ENCODE results near the gene SLC15A3. TPM values are rescaled to one million over a fixed set of nuclear protein-coding genes. Genes with fewer than 3 reads are reported as not detected.

The SLC15A3 gene
- polyA plus RNA-seq, 1 experiment = 4.8 TPM

GRCh38 chr11:60900673-60901404 lies 51.1 kb downstream of the SLC15A3 start:
- H3K27ac ChIP-seq (ENCODE audit: low read depth, low read length) = no peak overlapping the region
- ChIA-PET POLR2A (no interaction called here), CTCF (interaction anchor here (0.6 to 11.9 kb wide), 13 partner anchors 7 to 286 kb away, joined by 3 to 317 read pairs (median 9); partner anchors contain the start of gene TMEM109)
- no peaks in the 10 kb centered on the region for H3K27me3 ChIP-seq (ENCODE audit: control insufficient read depth, insufficient read depth, low read length)
- no peaks in the 10 kb centered on the region for H3K9me3 ChIP-seq (ENCODE audit: control insufficient read depth, insufficient read depth, low read length)
- TF ChIP-seq CTCF (IDR thresholded peaks at IDR 0.05; ENCODE audit: low read depth, low read length) = no peak
- no peak overlapping the region for H3K4me3 ChIP-seq (ENCODE audit: low read depth, low read length)
- DNase-seq (ENCODE audit: low read depth, low spot score) = no peak

- Histone ChIP-seq H3K27ac (ENCODE audit: low read depth, low read length) (no peak overlapping the region), H3K27me3 (ENCODE audit: control insufficient read depth, insufficient read depth, low read length) (no peaks in the 10 kb centered on the region), H3K4me3 (ENCODE audit: low read depth, low read length) (no peak overlapping the region), H3K9me3 (ENCODE audit: control insufficient read depth, insufficient read depth, low read length) (no peaks in the 10 kb centered on the region)
- no peak for DNase-seq (ENCODE audit: low read depth, low spot score)
- TF ChIP-seq CTCF (IDR thresholded peaks at IDR 0.05; ENCODE audit: low read depth, low read length) = no peak
- CTCF ChIA-PET = interaction anchor here (0.6 to 11.9 kb wide), 39 partner anchors 8 to 1593 kb away, joined by 3 to 317 read pairs (median 4); partner anchors contain the start of genes MS4A10, PTGDR2, TMEM109 and ZP1
- POLR2A ChIA-PET = interaction anchor here (1.2 kb wide), 1 partner anchor 69 kb away, joined by 3 read pairs; no protein-coding TSS in a partner anchor
Observed at GRCh38 chr11:60899977-60900376, 52.0 kb downstream of the SLC15A3 start.

GRCh38 chr11:60899046-60899936 lies 52.7 kb downstream of the SLC15A3 start:
- DNase-seq (ENCODE audit: low read depth, low spot score) = peak; percentile 24
- peak overlapping the region; percentile 31 for H3K27ac ChIP-seq (ENCODE audit: low read depth, low read length)

GRCh38 chr11:60897496-60897895 lies 54.5 kb downstream of the SLC15A3 start:
- H3K27ac ChIP-seq (ENCODE audit: low read depth, low read length) = no peak overlapping the region
- H3K9me3 ChIP-seq (ENCODE audit: control insufficient read depth, insufficient read depth, low read length) = no peaks in the 10 kb centered on the region
- no peak for TF ChIP-seq CTCF (IDR thresholded peaks at IDR 0.05; ENCODE audit: low read depth, low read length)
- ChIA-PET POLR2A (no interaction called here), CTCF (interaction anchor here (3.2 to 11.9 kb wide), 4 partner anchors 8 to 121 kb away, joined by 24 to 317 read pairs (median 70); no protein-coding TSS in a partner anchor)
- H3K27me3 ChIP-seq (ENCODE audit: control insufficient read depth, insufficient read depth, low read length) = no peaks in the 10 kb centered on the region
- no peak overlapping the region for H3K4me3 ChIP-seq (ENCODE audit: low read depth, low read length)
- no peak for DNase-seq (ENCODE audit: low read depth, low spot score)

More at GRCh38 chr11:60899046-60899936, 52.7 kb downstream of the SLC15A3 start:
- no peaks in the 10 kb centered on the region for H3K9me3 ChIP-seq (ENCODE audit: control insufficient read depth, insufficient read depth, low read length)
- CTCF ChIA-PET = interaction anchor here (0.6 to 11.9 kb wide), 40 partner anchors 9 to 1594 kb away, joined by 3 to 317 read pairs (median 4); partner anchors contain the start of genes MS4A10, PTGDR2, TMEM109 and ZP1
- TF ChIP-seq CTCF (IDR thresholded peaks at IDR 0.05; ENCODE audit: low read depth, low read length) = peak; percentile 99
- H3K27me3 ChIP-seq (ENCODE audit: control insufficient read depth, insufficient read depth, low read length) = no peaks in the 10 kb centered on the region
- H3K4me3 ChIP-seq (ENCODE audit: low read depth, low read length) = no peak overlapping the region
- POLR2A ChIA-PET = interaction anchor here (1.2 kb wide), 1 partner anchor 68 kb away, joined by 3 read pairs; no protein-coding TSS in a partner anchor
